HUES64 (cell line): ENCODE measurements around the gene ZNF462.
A peak's percentile ranks its signal among the peaks of the same experiment; 100 is the strongest.

Experiments
- H3K27ac ChIP-seq: 2 replicates; pipeline ENCODE4 v1.7.0; 2013; ENCODE audit warnings: low read depth, low read length, inconsistent platforms
- H3K27me3 ChIP-seq: 2 replicates; pipeline ENCODE4 v1.6.1; 2013; ENCODE audit warnings: mild to moderate bottlenecking, low read length; ENCODE audit not compliant: insufficient read depth
- H3K36me3 ChIP-seq: 2 replicates; pipeline ENCODE4 v1.6.1; 2013; ENCODE audit warnings: mild to moderate bottlenecking, low read length; ENCODE audit not compliant: insufficient read depth
- H3K4me1 ChIP-seq: 2 replicates; pipeline ENCODE4 v1.6.1; 2013; ENCODE audit warnings: mild to moderate bottlenecking, low read length, moderate library complexity; ENCODE audit not compliant: insufficient read depth
- H3K4me3 ChIP-seq: 2 replicates; pipeline ENCODE4 v1.5.1; 2013; ENCODE audit warnings: mild to moderate bottlenecking, low read length, moderate library complexity
- H3K9ac ChIP-seq: 2 replicates; pipeline ENCODE4 v1.6.1; 2013; ENCODE audit warnings: mild to moderate bottlenecking, low read depth, low read length
- H3K9me3 ChIP-seq: 2 replicates; pipeline ENCODE4 v1.6.1; 2013; ENCODE audit warnings: low read depth, low read length; ENCODE audit not compliant: insufficient read depth
- WGBS: fragments of 150-250, 120-280 bp; methylation state at CpG from one replicate; pipeline ENCODE4 v1.1.7; 2013; ENCODE audit warnings: missing lambda C conversion rate; 5-methylcytosine and 5-hydroxymethylcytosine counted together

ZNF462 gene

GRCh38 chr9:106867286-106867685 is 4.3 kb downstream of the ZNF462 start:
- Histone ChIP-seq H3K27ac (no peak overlapping the region), H3K36me3 (peaks cover 26% of the 10 kb centered on the region), H3K27me3 (no peaks in the 10 kb centered on the region), H3K9ac (no peak overlapping the region), H3K4me1 (peaks cover 77% of the 10 kb centered on the region), H3K9me3 (no peaks in the 10 kb centered on the region), H3K4me3 (no peak overlapping the region)
- WGBS, result 97% methylated on average over 2 of the region's 4 CpGs

DNA sequence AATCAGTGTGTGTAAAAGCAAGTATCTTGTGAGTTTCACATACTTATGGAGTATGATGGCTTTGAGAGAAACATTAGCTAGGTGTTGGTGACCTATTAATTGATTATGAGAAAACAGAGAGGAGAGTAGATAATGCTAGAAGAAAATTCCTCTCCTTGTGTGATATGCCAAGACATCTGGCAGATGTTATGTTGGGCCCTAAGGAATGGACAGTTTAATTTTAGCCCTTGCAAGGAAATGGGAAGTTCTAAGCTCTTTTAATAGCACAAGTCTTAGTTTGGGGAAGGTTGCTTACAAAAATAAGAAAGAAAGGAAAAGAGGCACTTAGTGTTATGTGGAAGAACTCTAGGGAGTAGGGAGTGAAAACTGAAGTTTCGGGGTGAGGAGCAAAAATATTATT is 5.1 kb downstream of the ZNF462 start:
- no peaks in the 10 kb centered on the region for H3K9me3 ChIP-seq
- no peaks in the 10 kb centered on the region for H3K27me3 ChIP-seq
- H3K4me3 ChIP-seq, result no peak overlapping the region
- H3K36me3 ChIP-seq, result peaks cover 26% of the 10 kb centered on the region
- no CpG with 5 or more reads among the region's 1 CpG for WGBS
- peaks cover 82% of the 10 kb centered on the region for H3K4me1 ChIP-seq
- H3K27ac ChIP-seq, result no peak overlapping the region
- no peak overlapping the region for H3K9ac ChIP-seq

- no peak overlapping the region for H3K4me3 ChIP-seq
- H3K9me3 ChIP-seq, result no peaks in the 10 kb centered on the region
- peaks cover 26% of the 10 kb centered on the region for H3K36me3 ChIP-seq
- H3K9ac ChIP-seq, result no peak overlapping the region
- peaks cover 87% of the 10 kb centered on the region for H3K4me1 ChIP-seq
- WGBS, result 98% methylated on average over 5 of the region's 5 CpGs
- H3K27ac ChIP-seq, result no peak overlapping the region
- H3K27me3 ChIP-seq, result no peaks in the 10 kb centered on the region
Measured at GRCh38 chr9:106868565-106868964, 5.6 kb downstream of the ZNF462 start.

DNA sequence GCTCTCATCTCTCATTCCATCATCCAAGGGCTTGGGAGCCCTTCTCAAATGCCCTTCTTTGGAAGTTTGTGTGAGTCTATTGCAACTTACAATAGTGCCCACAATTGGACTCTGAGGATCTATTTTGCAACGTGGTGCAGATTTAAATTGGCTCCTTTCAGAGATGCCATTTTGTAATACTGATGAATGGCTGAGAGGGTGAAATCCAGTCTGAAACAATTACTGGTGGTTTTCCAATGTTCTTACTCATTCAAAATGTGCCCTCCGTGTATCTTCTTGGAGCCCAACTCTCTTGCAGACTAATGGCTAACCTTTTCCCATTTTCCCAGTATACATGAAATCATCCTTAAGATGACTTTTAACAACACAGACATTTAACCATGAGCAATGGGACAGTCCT is 6.1 kb downstream of the ZNF462 start:
- H3K27ac ChIP-seq, result no peak overlapping the region
- WGBS, result 86% methylated on average over 2 of the region's 2 CpGs

GRCh38 chr9:106869458-106869857 is 6.5 kb downstream of the ZNF462 start:
- H3K9me3 ChIP-seq, result no peaks in the 10 kb centered on the region
- H3K4me3 ChIP-seq, result no peak overlapping the region
- no peak overlapping the region for H3K27ac ChIP-seq
- peaks cover 96% of the 10 kb centered on the region for H3K4me1 ChIP-seq
- H3K9ac ChIP-seq, result no peak overlapping the region
- H3K27me3 ChIP-seq, result no peaks in the 10 kb centered on the region
- peaks cover 26% of the 10 kb centered on the region for H3K36me3 ChIP-seq
- WGBS, result 89% methylated on average over 3 of the region's 3 CpGs

More for the DNA sequence above, 6.1 kb downstream of the ZNF462 start:
- H3K27me3 ChIP-seq, result no peaks in the 10 kb centered on the region
- no peak overlapping the region for H3K4me3 ChIP-seq
- no peak overlapping the region for H3K9ac ChIP-seq
- no peaks in the 10 kb centered on the region for H3K9me3 ChIP-seq
- H3K4me1 ChIP-seq, result peaks cover 91% of the 10 kb centered on the region
- H3K36me3 ChIP-seq, result peaks cover 26% of the 10 kb centered on the region

GRCh38 chr9:106872641-106873040 is 9.7 kb downstream of the ZNF462 start:
- Histone ChIP-seq H3K27ac (no peak overlapping the region), H3K9me3 (no peaks in the 10 kb centered on the region), H3K9ac (no peak overlapping the region), H3K4me1 (peaks cover 95% of the 10 kb centered on the region), H3K36me3 (peaks cover 25% of the 10 kb centered on the region), H3K27me3 (no peaks in the 10 kb centered on the region), H3K4me3 (no peak overlapping the region)
- WGBS, result 90% methylated on average over 5 of the region's 5 CpGs

DNA sequence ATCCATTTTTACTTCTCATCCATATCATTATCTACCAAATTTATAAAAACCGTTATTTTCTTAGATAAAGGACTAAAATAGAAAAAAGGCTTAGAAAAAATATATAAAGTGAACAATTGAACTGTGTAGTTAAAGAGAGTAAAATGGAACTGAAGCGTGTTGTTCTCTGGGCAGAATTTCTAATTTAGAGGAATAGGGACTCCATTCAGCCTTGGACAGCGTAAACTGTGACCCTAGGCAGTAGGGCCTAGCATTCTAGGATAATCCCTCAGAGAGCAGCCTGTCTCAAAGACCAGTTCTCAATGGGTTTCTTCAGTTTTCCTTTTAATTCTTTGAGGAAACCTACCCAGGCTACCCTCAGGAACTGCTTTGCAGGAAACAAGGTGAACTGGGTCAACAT is 11.1 kb downstream of the ZNF462 start:
- Histone ChIP-seq H3K36me3 (peaks cover 14% of the 10 kb centered on the region; the same call in 1 of the 2 replicates), H3K4me1 (peaks cover 95% of the 10 kb centered on the region), H3K9me3 (no peaks in the 10 kb centered on the region), H3K9ac (no peak overlapping the region), H3K4me3 (no peak overlapping the region), H3K27ac (0 out of 2 replicates have a peak overlapping the region, but pooled peaks have one; percentile 22), H3K27me3 (no peaks in the 10 kb centered on the region)
- 87% methylated on average over 2 of the region's 3 CpGs for WGBS

- no peak overlapping the region for H3K4me3 ChIP-seq
- 77% methylated on average over 2 of the region's 2 CpGs for WGBS
- H3K27me3 ChIP-seq, result no peaks in the 10 kb centered on the region
- no peak overlapping the region for H3K9ac ChIP-seq
- no peak overlapping the region for H3K27ac ChIP-seq
- no peaks in the 10 kb centered on the region for H3K9me3 ChIP-seq
- H3K4me1 ChIP-seq, result peaks cover 95% of the 10 kb centered on the region
- H3K36me3 ChIP-seq, result peaks cover 9% of the 10 kb centered on the region
Measured at GRCh38 chr9:106874652-106875051, 11.7 kb downstream of the ZNF462 start.

DNA sequence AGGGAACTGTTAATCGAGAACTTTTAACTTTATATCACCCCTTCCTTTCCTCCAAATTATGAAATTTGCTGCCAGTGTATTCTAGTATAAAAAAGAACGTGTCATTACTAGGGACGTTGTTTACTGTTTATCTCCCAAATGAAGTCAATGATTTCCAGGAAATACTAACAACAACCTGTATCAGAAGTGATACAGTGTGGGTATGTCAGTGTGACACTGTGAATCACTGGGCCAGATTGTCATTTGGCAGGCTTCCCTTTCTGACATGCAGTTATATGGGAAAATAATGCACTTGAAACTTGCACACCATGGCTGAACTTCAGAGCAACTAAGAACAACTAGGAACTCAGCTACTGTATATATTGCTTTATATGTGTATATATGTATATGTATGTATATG is 12.6 kb downstream of the ZNF462 start:
- no peaks in the 10 kb centered on the region for H3K27me3 ChIP-seq
- H3K4me3 ChIP-seq, result no peak overlapping the region
- peaks cover 95% of the 10 kb centered on the region for H3K4me1 ChIP-seq
- H3K27ac ChIP-seq, result no peak overlapping the region
- H3K9ac ChIP-seq, result no peak overlapping the region
- H3K36me3 ChIP-seq, result peaks cover 15% of the 10 kb centered on the region
- 83% methylated on average over 1 of the region's 3 CpGs for WGBS
- no peaks in the 10 kb centered on the region for H3K9me3 ChIP-seq

- WGBS, result 88% methylated on average over 6 of the region's 6 CpGs
- no peak overlapping the region for H3K9ac ChIP-seq
- H3K36me3 ChIP-seq, result peaks cover 24% of the 10 kb centered on the region
- H3K4me3 ChIP-seq, result peak overlapping the region; percentile 38
- H3K9me3 ChIP-seq, result no peaks in the 10 kb centered on the region
- H3K27me3 ChIP-seq, result no peaks in the 10 kb centered on the region
- H3K4me1 ChIP-seq, result peaks cover 87% of the 10 kb centered on the region
- H3K27ac ChIP-seq, result peak overlapping the region; percentile 79
Measured at GRCh38 chr9:106877345-106877744, 14.4 kb downstream of the ZNF462 start.

- peak overlapping the region; percentile 38 for H3K4me3 ChIP-seq
- peaks cover 87% of the 10 kb centered on the region for H3K4me1 ChIP-seq
- no peaks in the 10 kb centered on the region for H3K9me3 ChIP-seq
- H3K36me3 ChIP-seq, result peaks cover 24% of the 10 kb centered on the region
- peak overlapping the region; percentile 79 for H3K27ac ChIP-seq
- H3K27me3 ChIP-seq, result no peaks in the 10 kb centered on the region
- WGBS, result 1% methylated on average over 3 of the region's 5 CpGs
- H3K9ac ChIP-seq, result peak overlapping the region; percentile 38; the same call in 1 of the 2 replicates
Measured at GRCh38 chr9:106878081-106878837, 15.3 kb downstream of the ZNF462 start.
